GM23248 (cell line): ENCODE results near the gene RAB3C.

Experiments used
- EZH2 ChIP-seq: fragments of 200-600 bp; sonication (generic); IDR thresholded peaks from 2 replicates; pipeline ENCODE4 v1.6.1; 2018; ENCODE audit warnings: antibody characterized with exemption, mild to moderate bottlenecking; ENCODE audit not compliant: insufficient read depth, poor library complexity, severe bottlenecking
- EZH2phosphoT487 ChIP-seq: fragments of 200-600 bp; sonication (generic); IDR thresholded peaks from 2 replicates; pipeline ENCODE4 v1.6.1; 2018; ENCODE audit warnings: antibody characterized with exemption, moderate library complexity, mild to moderate bottlenecking, low read depth; ENCODE audit not compliant: insufficient read depth

DNA sequence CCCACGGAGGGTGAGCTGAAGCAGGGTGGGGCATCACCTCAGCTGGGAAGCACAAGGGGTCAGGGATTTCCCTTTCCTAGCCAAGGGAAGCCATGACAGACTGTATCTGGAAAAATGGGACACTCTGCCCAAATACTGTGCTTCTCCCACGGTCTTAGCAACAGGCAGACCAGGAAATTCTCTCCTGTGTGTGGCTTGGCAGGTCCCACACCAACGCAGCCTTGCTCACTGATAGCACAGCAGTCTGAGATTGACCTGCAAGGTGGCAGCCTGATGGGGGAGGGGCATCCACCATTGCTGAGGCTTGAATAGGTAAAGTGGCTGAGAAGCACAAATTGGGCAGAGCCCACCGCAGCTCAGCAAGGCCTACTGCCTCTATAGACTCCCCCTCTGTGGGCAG lies 23.2 kb downstream of the RAB3C start:
- TF ChIP-seq EZH2phosphoT487: no peak
- TF ChIP-seq EZH2: no peak
